T-helper 2 cell (primary cell): ENCODE results near the gene PRTG.
"Not testable (repeated sequence)": the region's sequence is repeated elsewhere in the genome, so short reads cannot be mapped to it uniquely, and the experiment has no call there.

ENCODE experiments used
- DNase-seq, 5 experiments: peaks; one replicate each; pipeline versions ENCODE4 v3.0.0 to v3.0.0-alpha.2; 2012 to 2022

The PRTG gene

GRCh38 chr15:55741833-55742497 is 987 bp downstream of the PRTG start:
- peak in 1 of 5 experiments; percentile 16 for DNase-seq

GRCh38 chr15:55740981-55741832 is 1.7 kb downstream of the PRTG start:
- no peak for DNase-seq

GRCh38 chr15:55740359-55740878 is 2.5 kb downstream of the PRTG start:
- DNase-seq: no peak

GRCh38 chr15:55739641-55740040 is 3.3 kb downstream of the PRTG start:
- DNase-seq: no peak

GRCh38 chr15:55738715-55739114 is 4.2 kb downstream of the PRTG start:
- no peak for DNase-seq

- DNase-seq: no peak
Observed at GRCh38 chr15:55737373-55737772, 5.6 kb downstream of the PRTG start.

- DNase-seq: no peak
Observed at GRCh38 chr15:55736756-55737155, 6.2 kb downstream of the PRTG start.

- no peak for DNase-seq
Observed at GRCh38 chr15:55734641-55735040, 8.3 kb downstream of the PRTG start.

GRCh38 chr15:55733461-55733860 is 9.5 kb downstream of the PRTG start:
- not testable (repeated sequence) for DNase-seq

GRCh38 chr15:55721554-55722185 is 21.3 kb downstream of the PRTG start:
- DNase-seq: no peak

- DNase-seq: no peak
Observed at GRCh38 chr15:55715355-55716076, 27.4 kb downstream of the PRTG start.

GRCh38 chr15:55714064-55714463 is 28.9 kb downstream of the PRTG start:
- DNase-seq: no peak

GRCh38 chr15:55712363-55712762 is 30.6 kb downstream of the PRTG start:
- no peak for DNase-seq

- DNase-seq: no peak
Observed at GRCh38 chr15:55710286-55710685, 32.7 kb downstream of the PRTG start.

- no peak for DNase-seq
Observed at GRCh38 chr15:55709458-55709857, 33.5 kb downstream of the PRTG start.

GRCh38 chr15:55708720-55709119 is 34.2 kb downstream of the PRTG start:
- DNase-seq: no peak

- no peak for DNase-seq
Observed at GRCh38 chr15:55707951-55708350, 35.0 kb downstream of the PRTG start.

GRCh38 chr15:55707518-55707917 is 35.4 kb downstream of the PRTG start:
- DNase-seq: no peak

- DNase-seq: peak in 1 of 5 experiments; percentile 58
Observed at GRCh38 chr15:55703873-55704301, 39.1 kb downstream of the PRTG start.

- DNase-seq: no peak
Observed at GRCh38 chr15:55700876-55701275, 42.1 kb downstream of the PRTG start.

- no peak for DNase-seq
Observed at GRCh38 chr15:55698653-55699052, 44.3 kb downstream of the PRTG start.

GRCh38 chr15:55696221-55696620 is 46.7 kb downstream of the PRTG start:
- DNase-seq: no peak

GRCh38 chr15:55695432-55695831 is 47.5 kb downstream of the PRTG start:
- DNase-seq: no peak
